Spleen (tissue), 7 donors: ENCODE measurements around the gene LRRC57.

Source experiments
- CTCF ChIP-seq, 11 experiments: fragments of 200-600 bp in 7 of 11; fragments of 450-650 bp in 4 of 11; sonication (generic) in 4 of 11; IDR thresholded peaks in 8 of 11; conservative IDR thresholded peaks in 3 of 11; 1 replicate in 7 of 11; 2 replicates in 4 of 11; pipeline versions ENCODE4 v1.4.0 to v1.8.0; 2016 to 2021; ENCODE audit warnings: antibody characterized with exemption in 11 of 11, inconsistent platforms in 4 of 11, mild to moderate bottlenecking in 1 of 11
- POLR2AphosphoS5 ChIP-seq, 3 donors: sonication (generic); formaldehyde crosslinking; IDR thresholded peaks; one replicate each; pipeline ENCODE4 v1.5.1; 2017; ENCODE audit warnings: antibody characterized with exemption in 3 of 3
- donor health status: DM: no; HTN: no; CAD: no; lungs with moderate emphysema.
- donor health status: DM: no; HTN: no; CAD: no.
- donor health status: DM: no; HTN: no; CAD: no.

GRCh38 chr15:42582569-42583375 lies 34.2 kb upstream of the LRRC57 start:
- TF ChIP-seq CTCF (IDR thresholded peaks at IDR 0.05 in 8 of 11, conservative IDR thresholded peaks at IDR 0.05 in 3 of 11) (no peak), POLR2AphosphoS5 (IDR thresholded peaks at IDR 0.05) (no peak)
